Ishikawa (cell line): ENCODE results near the gene RNF157.

ENCODE experiments used
- CEBPB ChIP-seq: IDR thresholded peaks from 2 replicates; pipeline ENCODE4 v1.6.1; 2012
- CREB1 ChIP-seq: IDR thresholded peaks from 2 replicates; pipeline ENCODE4 v1.6.1; 2012; ENCODE audit warnings: low read depth
- EGR1 ChIP-seq: IDR thresholded peaks from 2 replicates; pipeline ENCODE4 v1.6.1; 2012
- EP300 ChIP-seq: IDR thresholded peaks from 2 replicates; pipeline ENCODE4 v1.6.1; 2012; ENCODE audit warnings: borderline replicate concordance
- FOXM1 ChIP-seq: IDR thresholded peaks from 2 replicates; pipeline ENCODE4 v1.6.1; 2012; ENCODE audit warnings: low read depth, borderline replicate concordance
- NFIC ChIP-seq: IDR thresholded peaks from 2 replicates; pipeline ENCODE4 v1.6.1; 2012
- RAD21 ChIP-seq: IDR thresholded peaks from 2 replicates; pipeline ENCODE4 v1.6.1; 2012; ENCODE audit warnings: low read depth
- TAF1 ChIP-seq: IDR thresholded peaks from 2 replicates; pipeline ENCODE4 v1.6.1; 2012; ENCODE audit warnings: low read depth, mild to moderate bottlenecking
- TCF12 ChIP-seq: IDR thresholded peaks from 2 replicates; pipeline ENCODE4 v1.6.1; 2012; ENCODE audit warnings: low read depth
- TEAD4 ChIP-seq: IDR thresholded peaks from 2 replicates; pipeline ENCODE4 v1.6.1; 2012
- YY1 ChIP-seq: IDR thresholded peaks from 2 replicates; pipeline ENCODE4 v1.6.1; 2012; ENCODE audit warnings: low read depth
- ZBTB7A ChIP-seq: IDR thresholded peaks from 2 replicates; pipeline ENCODE4 v1.6.1; 2012; ENCODE audit warnings: low read depth
- TF ChIP-seq, protein P1 (sequence below): IDR thresholded peaks from 2 replicates; pipeline ENCODE4 v1.6.1; 2012
- TF ChIP-seq, protein P2 (sequence below): IDR thresholded peaks from 2 replicates; pipeline ENCODE4 v1.6.1; 2012
- TF ChIP-seq, protein P3 (sequence below): IDR thresholded peaks from 2 replicates; pipeline ENCODE4 v1.6.1; 2012; ENCODE audit warnings: low read depth, mild to moderate bottlenecking

RNF157 gene

DNA sequence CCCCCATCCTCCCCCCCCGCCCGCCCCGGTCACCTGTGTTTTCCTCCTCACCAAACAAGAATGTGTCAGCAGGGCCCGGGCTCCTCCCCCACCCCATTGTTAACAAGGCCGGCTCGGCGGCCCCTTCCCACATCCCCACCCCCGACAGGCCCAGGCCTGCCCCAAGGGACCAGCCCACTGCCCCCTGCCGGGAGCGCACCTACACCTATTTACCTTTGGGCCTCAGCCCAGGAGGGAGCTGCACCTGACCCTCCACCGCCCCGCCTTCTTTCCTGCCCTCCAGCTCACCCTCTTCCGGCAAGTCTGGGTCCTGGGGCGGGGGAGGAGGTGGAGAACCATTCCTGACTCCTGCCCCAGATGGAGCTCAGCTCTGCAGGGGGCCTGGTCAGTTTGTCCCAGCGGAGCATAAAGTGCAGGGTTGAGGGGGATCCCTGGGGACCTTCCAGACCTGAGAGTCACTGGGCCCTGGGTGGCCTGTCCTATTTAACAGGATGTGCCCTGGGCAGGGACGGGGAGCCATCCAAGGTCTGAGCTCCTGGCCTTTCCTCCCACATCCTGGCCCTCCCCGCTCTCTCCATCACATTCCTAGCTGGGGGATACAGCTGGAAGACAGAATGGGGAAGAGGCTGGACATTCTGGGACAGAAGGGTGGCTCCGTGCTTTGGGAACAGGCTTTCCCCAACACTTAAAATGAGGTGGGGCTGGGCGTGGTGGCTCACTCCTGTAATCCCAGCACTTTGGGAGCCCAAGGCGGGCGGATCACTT, 107.5 kb downstream of the RNF157 start:
- TF ChIP-seq RAD21 (peak; percentile 17; the same call in 1 of the 2 replicates), EGR1 (no peak; the same call in none of the 2 replicates), TEAD4 (peak; percentile 49), YY1 (no peak), TCF12 (peak; percentile 94), CEBPB (peak; percentile 35; the same call in 1 of the 2 replicates), TAF1 (no peak), CREB1 (0 out of 2 replicates have a peak, but pooled peaks have one; percentile 11), EP300 (peak; percentile 88), NFIC (peak; percentile 47; the same call in 1 of the 2 replicates), ZBTB7A (peak; percentile 76; the same call in 1 of the 2 replicates), FOXM1 (peak; percentile 69; the same call in 1 of the 2 replicates)
- TF ChIP-seq, protein P1, sequence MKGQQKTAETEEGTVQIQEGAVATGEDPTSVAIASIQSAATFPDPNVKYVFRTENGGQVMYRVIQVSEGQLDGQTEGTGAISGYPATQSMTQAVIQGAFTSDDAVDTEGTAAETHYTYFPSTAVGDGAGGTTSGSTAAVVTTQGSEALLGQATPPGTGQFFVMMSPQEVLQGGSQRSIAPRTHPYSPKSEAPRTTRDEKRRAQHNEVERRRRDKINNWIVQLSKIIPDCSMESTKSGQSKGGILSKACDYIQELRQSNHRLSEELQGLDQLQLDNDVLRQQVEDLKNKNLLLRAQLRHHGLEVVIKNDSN: peak; percentile 80
- TF ChIP-seq, protein P2, sequence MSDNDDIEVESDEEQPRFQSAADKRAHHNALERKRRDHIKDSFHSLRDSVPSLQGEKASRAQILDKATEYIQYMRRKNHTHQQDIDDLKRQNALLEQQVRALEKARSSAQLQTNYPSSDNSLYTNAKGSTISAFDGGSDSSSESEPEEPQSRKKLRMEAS: peak; percentile 48
- TF ChIP-seq, protein P3, sequence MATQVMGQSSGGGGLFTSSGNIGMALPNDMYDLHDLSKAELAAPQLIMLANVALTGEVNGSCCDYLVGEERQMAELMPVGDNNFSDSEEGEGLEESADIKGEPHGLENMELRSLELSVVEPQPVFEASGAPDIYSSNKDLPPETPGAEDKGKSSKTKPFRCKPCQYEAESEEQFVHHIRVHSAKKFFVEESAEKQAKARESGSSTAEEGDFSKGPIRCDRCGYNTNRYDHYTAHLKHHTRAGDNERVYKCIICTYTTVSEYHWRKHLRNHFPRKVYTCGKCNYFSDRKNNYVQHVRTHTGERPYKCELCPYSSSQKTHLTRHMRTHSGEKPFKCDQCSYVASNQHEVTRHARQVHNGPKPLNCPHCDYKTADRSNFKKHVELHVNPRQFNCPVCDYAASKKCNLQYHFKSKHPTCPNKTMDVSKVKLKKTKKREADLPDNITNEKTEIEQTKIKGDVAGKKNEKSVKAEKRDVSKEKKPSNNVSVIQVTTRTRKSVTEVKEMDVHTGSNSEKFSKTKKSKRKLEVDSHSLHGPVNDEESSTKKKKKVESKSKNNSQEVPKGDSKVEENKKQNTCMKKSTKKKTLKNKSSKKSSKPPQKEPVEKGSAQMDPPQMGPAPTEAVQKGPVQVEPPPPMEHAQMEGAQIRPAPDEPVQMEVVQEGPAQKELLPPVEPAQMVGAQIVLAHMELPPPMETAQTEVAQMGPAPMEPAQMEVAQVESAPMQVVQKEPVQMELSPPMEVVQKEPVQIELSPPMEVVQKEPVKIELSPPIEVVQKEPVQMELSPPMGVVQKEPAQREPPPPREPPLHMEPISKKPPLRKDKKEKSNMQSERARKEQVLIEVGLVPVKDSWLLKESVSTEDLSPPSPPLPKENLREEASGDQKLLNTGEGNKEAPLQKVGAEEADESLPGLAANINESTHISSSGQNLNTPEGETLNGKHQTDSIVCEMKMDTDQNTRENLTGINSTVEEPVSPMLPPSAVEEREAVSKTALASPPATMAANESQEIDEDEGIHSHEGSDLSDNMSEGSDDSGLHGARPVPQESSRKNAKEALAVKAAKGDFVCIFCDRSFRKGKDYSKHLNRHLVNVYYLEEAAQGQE: no peak

DNA sequence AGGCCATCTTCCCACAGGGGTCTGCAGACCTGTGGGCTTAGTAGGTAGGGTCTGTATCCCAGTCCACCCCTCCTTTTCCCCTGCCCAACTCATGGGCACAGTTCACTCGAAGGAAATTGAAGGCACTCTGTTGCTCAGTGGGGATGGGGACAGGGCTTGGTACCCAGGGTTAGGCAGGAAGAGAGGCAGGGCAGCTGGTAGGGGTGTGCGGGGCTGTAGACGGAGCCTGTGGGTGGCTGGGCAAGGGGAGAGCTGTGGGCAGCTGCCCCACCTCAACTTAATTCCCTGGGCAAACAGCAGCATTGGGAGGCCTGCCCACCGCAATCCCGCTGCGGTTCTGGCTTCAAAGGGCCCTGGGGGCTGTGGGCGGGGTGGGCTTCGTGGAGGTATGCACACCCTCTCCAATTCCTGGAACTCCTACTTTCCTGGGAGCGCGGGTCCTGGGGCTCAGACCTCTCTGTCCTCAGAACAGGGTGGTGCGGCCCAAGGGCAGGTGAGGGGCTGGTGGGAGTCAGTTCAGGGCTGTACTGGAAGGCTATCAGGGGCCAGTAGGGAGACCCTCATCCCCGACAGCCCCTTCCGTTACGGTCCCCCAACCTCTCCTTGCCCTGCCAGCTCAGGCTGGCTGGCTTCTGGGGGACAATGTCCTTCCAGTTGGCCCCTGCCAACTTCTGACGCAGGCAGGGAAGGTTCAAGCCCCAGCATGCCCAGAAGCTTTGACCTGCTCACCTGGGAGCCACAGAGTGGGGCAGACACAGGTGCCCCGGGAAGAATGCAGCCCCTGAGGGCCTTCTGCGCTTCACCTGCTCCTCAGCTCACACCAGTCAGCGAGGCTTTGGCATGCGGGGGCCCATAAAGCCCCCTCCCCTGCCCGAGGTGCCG, 108.4 kb downstream of the RNF157 start:
- TF ChIP-seq TEAD4 (peak; percentile 9; the same call in 1 of the 2 replicates), CREB1 (no peak), ZBTB7A (peak; percentile 80; the same call in 1 of the 2 replicates)

DNA sequence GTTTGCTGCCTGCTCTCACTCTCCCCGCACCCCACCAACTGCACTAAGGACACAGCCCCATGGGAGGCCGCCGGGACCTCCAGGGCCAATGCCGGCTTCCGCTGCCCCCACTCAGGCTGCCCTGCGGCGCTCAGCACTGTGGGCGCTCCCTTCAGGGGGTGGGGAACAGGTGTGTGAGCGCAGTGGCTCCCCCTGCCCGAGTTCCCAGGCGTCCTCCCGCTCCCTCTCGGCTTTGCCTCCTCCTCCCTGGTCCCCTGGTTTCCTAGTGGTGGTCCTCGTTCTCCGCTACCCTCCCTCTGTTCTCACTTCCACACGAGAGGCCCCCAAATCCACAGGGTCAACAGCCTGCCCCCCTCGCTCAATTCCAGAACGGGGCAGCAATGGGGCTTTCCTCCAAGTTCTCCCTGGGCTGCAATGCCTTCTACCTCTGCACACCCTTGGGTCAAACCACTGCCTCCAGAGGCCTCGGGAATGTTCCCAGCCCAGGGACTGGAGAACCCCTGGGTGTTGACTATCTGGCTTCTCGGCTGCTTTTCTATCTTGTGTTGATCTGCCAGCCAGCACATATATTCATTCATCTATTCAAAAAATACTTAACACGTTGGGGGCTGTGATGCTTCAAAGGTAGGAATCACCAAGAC, 109.1 kb downstream of the RNF157 start:
- no peak for TF ChIP-seq EGR1
- TF ChIP-seq, protein P1: no peak
- TF ChIP-seq FOXM1: no peak
- no peak for TF ChIP-seq TAF1
- TF ChIP-seq, protein P2: no peak
- no peak for TF ChIP-seq TEAD4
- no peak for TF ChIP-seq CEBPB

DNA sequence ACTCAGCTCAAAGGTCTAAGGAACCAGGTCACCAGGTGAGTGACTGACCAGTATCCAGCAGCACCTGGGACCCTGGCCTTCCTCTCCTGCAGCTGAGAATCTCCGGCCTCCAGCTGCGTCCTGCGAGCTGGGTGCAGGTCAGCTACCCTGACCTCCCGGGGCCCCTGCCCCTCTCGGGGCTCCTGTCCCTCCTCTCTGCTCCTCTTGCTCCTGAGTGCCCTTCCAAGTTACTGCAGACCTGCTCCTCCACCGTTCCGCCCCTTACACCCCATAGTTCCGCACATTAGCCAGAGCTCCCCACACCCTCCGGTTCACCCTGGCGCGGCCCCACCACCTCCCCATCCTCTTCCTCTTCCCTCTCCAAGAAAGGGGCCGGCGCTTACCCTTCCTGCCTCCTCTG, 109.8 kb downstream of the RNF157 start:
- TF ChIP-seq CEBPB (no peak), NFIC (no peak), YY1 (no peak), RAD21 (no peak), FOXM1 (no peak), TAF1 (no peak), EGR1 (no peak), TCF12 (no peak), ZBTB7A (no peak), TEAD4 (no peak)
- TF ChIP-seq, protein P2: no peak
- TF ChIP-seq, protein P1: no peak
- TF ChIP-seq, protein P3: no peak
